Erythroblast (primary cell): ENCODE data around the gene SPATA25.
A peak's percentile ranks its signal among the peaks of the same experiment; 100 is the strongest.

Experiments
- GATA1 ChIP-seq: IDR thresholded peaks from 2 replicates; pipeline ENCODE4 v1.6.1; 2011; ENCODE audit warnings: low read depth, mild to moderate bottlenecking, control low read depth, low read length, moderate library complexity
- POLR2A ChIP-seq: IDR thresholded peaks from 2 replicates; pipeline ENCODE4 v1.6.1; 2011; ENCODE audit warnings: mild to moderate bottlenecking, low read length

- TF ChIP-seq POLR2A (peak; percentile 64), GATA1 (no peak)
Observed at GRCh38 chr20:45910670-45911485, 23.5 kb upstream of the SPATA25 start.
